Mesendoderm (in vitro differentiated cells): ENCODE data around the gene KCNN1.

ENCODE experiments used
- DNase-seq: peaks from one replicate; pipeline ENCODE4 v3.0.0; 2013
- H2AK5ac ChIP-seq: 2 replicates; pipeline ENCODE4 v1.6.1; 2013; ENCODE audit warnings: low read length, inconsistent platforms
- H2BK120ac ChIP-seq: 2 replicates; pipeline ENCODE4 v1.6.1; 2013; ENCODE audit warnings: low read depth, mild to moderate bottlenecking, low read length, moderate library complexity, mixed read lengths
- H2BK15ac ChIP-seq: replicated peaks from 2 replicates; pipeline ENCODE4 v1.6.1; 2013; ENCODE audit warnings: low read depth, mild to moderate bottlenecking, moderate library complexity
- H2BK5ac ChIP-seq: 2 replicates; pipeline ENCODE4 v1.6.1; 2013; ENCODE audit warnings: low read length, inconsistent platforms
- H3K18ac ChIP-seq: 2 replicates; pipeline ENCODE4 v1.6.1; 2013; ENCODE audit warnings: mild to moderate bottlenecking, low read length, mixed read lengths
- H3K23ac ChIP-seq: one replicate; pipeline ENCODE4 v1.6.1; 2013; ENCODE audit warnings: low read length
- H3K27ac ChIP-seq: 2 replicates; pipeline ENCODE4 v1.5.1; 2013; ENCODE audit warnings: low read depth, mild to moderate bottlenecking, inconsistent platforms, low read length, moderate library complexity
- H3K27me3 ChIP-seq: 2 replicates; pipeline ENCODE4 v1.6.1; 2013; ENCODE audit warnings: low read length, control low read depth, mild to moderate bottlenecking, inconsistent platforms; ENCODE audit not compliant: insufficient read depth, poor library complexity
- H3K36me3 ChIP-seq: 2 replicates; pipeline ENCODE4 v1.6.1; 2013; ENCODE audit warnings: low read length, inconsistent platforms; ENCODE audit not compliant: control insufficient read depth, insufficient read depth
- H3K4ac ChIP-seq: one replicate; pipeline ENCODE4 v1.6.1; 2013; ENCODE audit warnings: low read depth, mild to moderate bottlenecking, low read length, moderate library complexity
- H3K4me1 ChIP-seq: 2 replicates; pipeline ENCODE4 v1.6.1; 2013; ENCODE audit warnings: low read depth, low read length, inconsistent platforms; ENCODE audit not compliant: control insufficient read depth
- H3K4me2 ChIP-seq: 2 replicates; pipeline ENCODE4 v1.6.1; 2013; ENCODE audit warnings: low read length
- H3K4me3 ChIP-seq: 2 replicates; pipeline ENCODE4 v1.5.1; 2013; ENCODE audit warnings: mild to moderate bottlenecking, low read length
- H3K56ac ChIP-seq: one replicate; pipeline ENCODE4 v1.6.1; 2013; ENCODE audit warnings: low read length
- H3K79me1 ChIP-seq: 2 replicates; pipeline ENCODE4 v1.6.1; 2013; ENCODE audit warnings: low read length, inconsistent platforms
- H3K79me2 ChIP-seq: 2 replicates; pipeline ENCODE4 v1.6.1; 2013; ENCODE audit warnings: mild to moderate bottlenecking, low read length; ENCODE audit not compliant: control insufficient read depth, insufficient read depth
- H3K9ac ChIP-seq: 2 replicates; pipeline ENCODE4 v1.6.1; 2013; ENCODE audit warnings: low read length, inconsistent platforms
- H4K5ac ChIP-seq: one replicate; pipeline ENCODE4 v1.6.1; 2013; ENCODE audit warnings: low read length
- H4K8ac ChIP-seq: one replicate; pipeline ENCODE4 v1.6.1; 2013; ENCODE audit warnings: low read depth, mild to moderate bottlenecking, control low read depth, low read length, moderate library complexity
- WGBS: extraction: QIAGEN DNeasy Blood & Tissue Kit; methylation state at CpG from one replicate; pipeline ENCODE4 v1.1.7; 2013; ENCODE audit warnings: low lambda C conversion rate, missing lambda C conversion rate; ENCODE audit not compliant: insufficient coverage; ENCODE audit errors: extremely low coverage; 5-methylcytosine and 5-hydroxymethylcytosine counted together

The KCNN1 gene

GRCh38 chr19:17944301-17944700 lies 22.6 kb upstream of the KCNN1 start:
- Histone ChIP-seq H3K23ac (no peak overlapping the region), H2BK5ac (no peak overlapping the region), H3K56ac (no peak overlapping the region), H3K27me3 (peaks cover 5% of the 10 kb centered on the region), H2BK120ac (no peak overlapping the region), H2AK5ac (no peak overlapping the region), H4K5ac (no peak overlapping the region), H3K79me1 (no peaks in the 10 kb centered on the region), H3K18ac (no peak overlapping the region), H3K4me3 (no peak overlapping the region), H4K8ac (no peak overlapping the region), H3K4me1 (no peaks in the 10 kb centered on the region), H3K27ac (no peak overlapping the region), H3K4me2 (no peak overlapping the region), H3K79me2 (no peaks in the 10 kb centered on the region), H3K9ac (no peak overlapping the region), H3K36me3 (peaks cover 2% of the 10 kb centered on the region), H2BK15ac (no peak overlapping the region), H3K4ac (no peak overlapping the region)
- WGBS = no CpG with 5 or more reads among the region's 4 CpGs
- no peak for DNase-seq

- no peaks in the 10 kb centered on the region for H3K79me2 ChIP-seq
- no peaks in the 10 kb centered on the region for H3K79me1 ChIP-seq
- peak overlapping the region; percentile 78 for H3K4me2 ChIP-seq
- H3K4me1 ChIP-seq = peaks cover 2% of the 10 kb centered on the region
- H3K4me3 ChIP-seq = peak overlapping the region; percentile 34
- H4K8ac ChIP-seq = no peak overlapping the region
- peak overlapping the region; percentile 73 for H3K9ac ChIP-seq
- DNase-seq = peak; percentile 23
- peaks cover 29% of the 10 kb centered on the region for H3K27me3 ChIP-seq
- H3K18ac ChIP-seq = no peak overlapping the region
- no peak overlapping the region for H3K4ac ChIP-seq
- no peak overlapping the region for H3K27ac ChIP-seq
- no peak overlapping the region for H2BK15ac ChIP-seq
- H3K23ac ChIP-seq = no peak overlapping the region
- no CpG with 5 or more reads among the region's 29 CpGs for WGBS
- H2AK5ac ChIP-seq = no peak overlapping the region
- H3K36me3 ChIP-seq = no peaks in the 10 kb centered on the region
- H3K56ac ChIP-seq = peak overlapping the region; percentile 76
- H2BK5ac ChIP-seq = no peak overlapping the region
- no peak overlapping the region for H4K5ac ChIP-seq
- no peak overlapping the region for H2BK120ac ChIP-seq
Measured at GRCh38 chr19:17946965-17947784, 19.7 kb upstream of the KCNN1 start.

- H3K36me3 ChIP-seq = no peaks in the 10 kb centered on the region
- no peak overlapping the region for H4K5ac ChIP-seq
- peak overlapping the region; percentile 67 for H3K56ac ChIP-seq
- no peaks in the 10 kb centered on the region for H3K79me2 ChIP-seq
- no peak overlapping the region for H2BK120ac ChIP-seq
- no peak overlapping the region for H4K8ac ChIP-seq
- no peak overlapping the region for H3K4me2 ChIP-seq
- no peak overlapping the region for H3K4me3 ChIP-seq
- no peak overlapping the region for H2AK5ac ChIP-seq
- H3K9ac ChIP-seq = peak overlapping the region; percentile 36
- peaks cover 2% of the 10 kb centered on the region for H3K4me1 ChIP-seq
- H3K4ac ChIP-seq = no peak overlapping the region
- peaks cover 37% of the 10 kb centered on the region for H3K27me3 ChIP-seq
- H3K23ac ChIP-seq = no peak overlapping the region
- peak; percentile 96 for DNase-seq
- no CpG with 5 or more reads among the region's 92 CpGs for WGBS
- no peak overlapping the region for H2BK5ac ChIP-seq
- no peak overlapping the region for H2BK15ac ChIP-seq
- no peaks in the 10 kb centered on the region for H3K79me1 ChIP-seq
- no peak overlapping the region for H3K27ac ChIP-seq
- H3K18ac ChIP-seq = peak overlapping the region; percentile 10
Measured at GRCh38 chr19:17947815-17948513, 18.9 kb upstream of the KCNN1 start.

- peaks cover 42% of the 10 kb centered on the region for H3K27me3 ChIP-seq
- H3K4me3 ChIP-seq = no peak overlapping the region
- peak overlapping the region; percentile 67 for H3K56ac ChIP-seq
- H3K18ac ChIP-seq = peak overlapping the region; percentile 10
- no peak overlapping the region for H3K9ac ChIP-seq
- no peaks in the 10 kb centered on the region for H3K79me1 ChIP-seq
- H3K79me2 ChIP-seq = no peaks in the 10 kb centered on the region
- no peak overlapping the region for H4K5ac ChIP-seq
- H2AK5ac ChIP-seq = no peak overlapping the region
- H3K4me2 ChIP-seq = no peak overlapping the region
- no peaks in the 10 kb centered on the region for H3K36me3 ChIP-seq
- no CpG with 5 or more reads among the region's 16 CpGs for WGBS
- no peak overlapping the region for H3K23ac ChIP-seq
- peaks cover 2% of the 10 kb centered on the region for H3K4me1 ChIP-seq
- no peak overlapping the region for H2BK15ac ChIP-seq
- no peak overlapping the region for H4K8ac ChIP-seq
- H2BK120ac ChIP-seq = no peak overlapping the region
- H3K27ac ChIP-seq = no peak overlapping the region
- no peak for DNase-seq
- no peak overlapping the region for H2BK5ac ChIP-seq
- H3K4ac ChIP-seq = no peak overlapping the region
Measured at GRCh38 chr19:17948514-17948900, 18.4 kb upstream of the KCNN1 start.

- no peak overlapping the region for H3K27ac ChIP-seq
- H3K79me1 ChIP-seq = no peaks in the 10 kb centered on the region
- H3K4me2 ChIP-seq = no peak overlapping the region
- no peak overlapping the region for H4K5ac ChIP-seq
- H2BK5ac ChIP-seq = no peak overlapping the region
- H3K23ac ChIP-seq = no peak overlapping the region
- H3K18ac ChIP-seq = no peak overlapping the region
- H3K4me3 ChIP-seq = no peak overlapping the region
- no peak overlapping the region for H2AK5ac ChIP-seq
- no CpG with 5 or more reads among the region's 49 CpGs for WGBS
- H3K79me2 ChIP-seq = no peaks in the 10 kb centered on the region
- no peak overlapping the region for H3K4ac ChIP-seq
- no peaks in the 10 kb centered on the region for H3K36me3 ChIP-seq
- no peak for DNase-seq
- H3K9ac ChIP-seq = no peak overlapping the region
- peaks cover 42% of the 10 kb centered on the region for H3K27me3 ChIP-seq
- H3K56ac ChIP-seq = peak overlapping the region; percentile 15
- H4K8ac ChIP-seq = no peak overlapping the region
- H3K4me1 ChIP-seq = peaks cover 2% of the 10 kb centered on the region
- no peak overlapping the region for H2BK15ac ChIP-seq
- no peak overlapping the region for H2BK120ac ChIP-seq
Measured at GRCh38 chr19:17948931-17949930, 17.7 kb upstream of the KCNN1 start.
